Neural cell (in vitro differentiated cells): ENCODE data around the gene CENPL. TPM values are rescaled to one million over a fixed set of nuclear protein-coding genes. Genes with fewer than 3 reads are reported as not detected.
"Not testable (repeated sequence)": the region's sequence is repeated elsewhere in the genome, so short reads cannot be mapped to it uniquely, and the experiment has no call there.

Experiments used
- H2AFZ ChIP-seq: fragments of 200-600, 300-800 bp; sonication (generic), shearing (Covaris generic); 2 replicates; pipeline ENCODE4 v1.6.0; 2014; ENCODE audit warnings: low read depth, mild to moderate bottlenecking, antibody characterized with exemption, low read length, moderate library complexity
- H3F3A ChIP-seq: fragments of 200-600 bp; shearing (Covaris generic); 2 replicates; pipeline ENCODE4 v1.6.1; 2016; ENCODE audit warnings: mild to moderate bottlenecking, moderate library complexity, mixed read lengths, antibody characterized with exemption, low read length; ENCODE audit not compliant: insufficient read depth, poor library complexity, severe bottlenecking
- H3K27ac ChIP-seq: fragments of 200-600, 300-800 bp; sonication (generic), shearing (Covaris generic); 2 replicates; pipeline ENCODE4 v1.5.1; 2014; ENCODE audit warnings: mild to moderate bottlenecking, low read length, moderate library complexity
- H3K27me3 ChIP-seq: fragments of 300-800, 200-600 bp; sonication (generic), shearing (Covaris generic); 2 replicates; pipeline ENCODE4 v1.6.0; 2014; ENCODE audit warnings: mild to moderate bottlenecking, low read depth, low read length, moderate library complexity; ENCODE audit not compliant: insufficient read depth
- H3K36me3 ChIP-seq: fragments of 300-800, 200-600 bp; sonication (generic), shearing (Covaris generic); 2 replicates; pipeline ENCODE4 v1.5.1; 2014; ENCODE audit warnings: mild to moderate bottlenecking, antibody characterized with exemption, low read length, moderate library complexity; ENCODE audit not compliant: insufficient read depth
- H3K4me2 ChIP-seq: fragments of 300-800, 200-600 bp; sonication (generic), shearing (Covaris generic); 2 replicates; pipeline ENCODE4 v1.6.0; 2014; ENCODE audit warnings: mild to moderate bottlenecking, low read length
- H3K4me3 ChIP-seq: fragments of 300-800, 200-600 bp; sonication (generic), shearing (Covaris generic); 2 replicates; pipeline ENCODE4 v1.5.1; 2014; ENCODE audit warnings: mild to moderate bottlenecking, low read length, moderate library complexity
- H3K79me2 ChIP-seq: fragments of 200-600 bp; shearing (Covaris generic); replicated peaks from 2 replicates; pipeline ENCODE4 v1.6.0; 2014; ENCODE audit warnings: mild to moderate bottlenecking, low read length, moderate library complexity; ENCODE audit not compliant: insufficient read depth
- H3K9ac ChIP-seq: fragments of 300-800, 200-600 bp; sonication (generic), shearing (Covaris generic); 2 replicates; pipeline ENCODE4 v1.6.1; 2016; ENCODE audit warnings: mild to moderate bottlenecking, low read length, mixed read lengths
- H3K9me2 ChIP-seq: fragments of 200-600 bp; shearing (Covaris generic); 2 replicates; pipeline ENCODE4 v1.6.1; 2016; ENCODE audit warnings: mild to moderate bottlenecking, low read length, mixed read lengths; ENCODE audit not compliant: insufficient read depth
- H3K9me3 ChIP-seq: fragments of 200-600, 300-800 bp; sonication (generic), shearing (Covaris generic); 2 replicates; pipeline ENCODE4 v1.6.1; 2016; ENCODE audit warnings: mild to moderate bottlenecking, mixed run types, low read length, moderate library complexity, mixed read lengths
- H4K20me1 ChIP-seq: fragments of 200-600 bp; shearing (Covaris generic); 2 replicates; pipeline ENCODE4 v1.6.1; 2016; ENCODE audit warnings: mild to moderate bottlenecking, mixed run types; ENCODE audit not compliant: insufficient read depth
- EP300 ChIP-seq: fragments of 450-650 bp; conservative IDR thresholded peaks from 2 replicates; pipeline ENCODE4 v1.6.1; 2014; ENCODE audit warnings: antibody characterized with exemption, mild to moderate bottlenecking, moderate library complexity; ENCODE audit not compliant: poor library complexity, severe bottlenecking
- EZH2 ChIP-seq: fragments of 200-600, 300-800 bp; shearing (Covaris generic), sonication (generic); IDR thresholded peaks from 2 replicates; pipeline ENCODE4 v1.6.1; 2014; ENCODE audit warnings: antibody characterized with exemption, low read length, borderline replicate concordance, mild to moderate bottlenecking; ENCODE audit not compliant: insufficient read depth, poor library complexity, severe bottlenecking
- MXI1 ChIP-seq: fragments of 450-650 bp; conservative IDR thresholded peaks from 2 replicates; pipeline ENCODE4 v1.6.1; 2014; ENCODE audit warnings: antibody characterized with exemption, mild to moderate bottlenecking; ENCODE audit not compliant: poor library complexity, severe bottlenecking
- POLR2AphosphoS5 ChIP-seq: IDR thresholded peaks from 2 replicates; pipeline ENCODE4 v1.6.1; 2012
- RAD21 ChIP-seq: fragments of 450-650 bp; conservative IDR thresholded peaks from 2 replicates; pipeline ENCODE4 v1.6.1; 2014; ENCODE audit warnings: antibody characterized with exemption, mild to moderate bottlenecking, moderate library complexity
- SMC3 ChIP-seq: fragments of 450-650 bp; conservative IDR thresholded peaks from 2 replicates; pipeline ENCODE4 v1.6.1; 2014; ENCODE audit warnings: antibody characterized with exemption, mild to moderate bottlenecking, moderate library complexity; ENCODE audit not compliant: poor library complexity
- TAF1 ChIP-seq: IDR thresholded peaks from 2 replicates; pipeline ENCODE4 v1.6.1; 2012; ENCODE audit warnings: low read depth
- polyA plus RNA-seq: library from polyadenylated mRNA; depleted of rRNA; stranded (reverse); fragments of >200 nt; gene quantifications from 2 replicates; pipeline ENCODE4 v1.2.3, GENCODE V29; 2014
- TF ChIP-seq, protein P1 (sequence below): fragments of 450-650 bp; IDR thresholded peaks from 2 replicates; pipeline ENCODE4 v1.5.1; 2014; ENCODE audit warnings: antibody characterized with exemption, mild to moderate bottlenecking, moderate library complexity; ENCODE audit not compliant: poor library complexity, severe bottlenecking
- TF ChIP-seq, protein P2 (sequence below): IDR thresholded peaks from 2 replicates; pipeline ENCODE4 v1.6.1; 2012; ENCODE audit warnings: borderline replicate concordance

Gene CENPL
- polyA plus RNA-seq, 1 donor from 2014 or later, result 6.4 TPM

DNA sequence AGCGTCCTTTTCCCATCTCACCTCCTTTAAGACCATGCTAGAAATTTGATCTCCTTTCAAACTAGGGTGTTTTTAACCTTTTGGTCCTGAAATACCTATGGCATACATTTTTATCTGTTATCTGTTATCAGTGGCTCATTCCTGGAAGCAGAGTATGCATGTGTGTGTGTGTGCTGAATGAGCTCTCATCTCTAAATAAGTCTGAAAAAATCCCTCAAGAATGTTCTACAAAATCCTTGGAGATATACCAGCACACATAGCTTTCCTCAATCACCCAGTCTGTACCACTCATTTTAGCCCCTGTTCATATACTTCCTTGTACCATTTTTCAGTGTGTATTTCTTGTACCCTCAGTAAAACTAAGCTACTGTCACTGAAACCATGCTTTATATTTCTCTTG is 6.2 kb downstream of the CENPL start:
- Histone ChIP-seq H3K4me3 (no peak overlapping the region), H3K9me3 (no peaks in the 10 kb centered on the region), H3F3A (no peaks in the 10 kb centered on the region), H3K27me3 (no peaks in the 10 kb centered on the region), H3K27ac (no peak overlapping the region), H3K9me2 (no peaks in the 10 kb centered on the region), H2AFZ (no peak overlapping the region), H3K9ac (no peak overlapping the region), H3K36me3 (no peaks in the 10 kb centered on the region), H3K79me2 (peaks cover 12% of the 10 kb centered on the region), H3K4me2 (no peak overlapping the region), H4K20me1 (no peaks in the 10 kb centered on the region)
- TF ChIP-seq TAF1 (no peak), POLR2AphosphoS5 (no peak), MXI1 (no peak), EZH2 (no peak), RAD21 (no peak), EP300 (no peak), SMC3 (no peak)
- TF ChIP-seq, protein P1, sequence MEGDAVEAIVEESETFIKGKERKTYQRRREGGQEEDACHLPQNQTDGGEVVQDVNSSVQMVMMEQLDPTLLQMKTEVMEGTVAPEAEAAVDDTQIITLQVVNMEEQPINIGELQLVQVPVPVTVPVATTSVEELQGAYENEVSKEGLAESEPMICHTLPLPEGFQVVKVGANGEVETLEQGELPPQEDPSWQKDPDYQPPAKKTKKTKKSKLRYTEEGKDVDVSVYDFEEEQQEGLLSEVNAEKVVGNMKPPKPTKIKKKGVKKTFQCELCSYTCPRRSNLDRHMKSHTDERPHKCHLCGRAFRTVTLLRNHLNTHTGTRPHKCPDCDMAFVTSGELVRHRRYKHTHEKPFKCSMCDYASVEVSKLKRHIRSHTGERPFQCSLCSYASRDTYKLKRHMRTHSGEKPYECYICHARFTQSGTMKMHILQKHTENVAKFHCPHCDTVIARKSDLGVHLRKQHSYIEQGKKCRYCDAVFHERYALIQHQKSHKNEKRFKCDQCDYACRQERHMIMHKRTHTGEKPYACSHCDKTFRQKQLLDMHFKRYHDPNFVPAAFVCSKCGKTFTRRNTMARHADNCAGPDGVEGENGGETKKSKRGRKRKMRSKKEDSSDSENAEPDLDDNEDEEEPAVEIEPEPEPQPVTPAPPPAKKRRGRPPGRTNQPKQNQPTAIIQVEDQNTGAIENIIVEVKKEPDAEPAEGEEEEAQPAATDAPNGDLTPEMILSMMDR, result no peak
- TF ChIP-seq, protein P2, sequence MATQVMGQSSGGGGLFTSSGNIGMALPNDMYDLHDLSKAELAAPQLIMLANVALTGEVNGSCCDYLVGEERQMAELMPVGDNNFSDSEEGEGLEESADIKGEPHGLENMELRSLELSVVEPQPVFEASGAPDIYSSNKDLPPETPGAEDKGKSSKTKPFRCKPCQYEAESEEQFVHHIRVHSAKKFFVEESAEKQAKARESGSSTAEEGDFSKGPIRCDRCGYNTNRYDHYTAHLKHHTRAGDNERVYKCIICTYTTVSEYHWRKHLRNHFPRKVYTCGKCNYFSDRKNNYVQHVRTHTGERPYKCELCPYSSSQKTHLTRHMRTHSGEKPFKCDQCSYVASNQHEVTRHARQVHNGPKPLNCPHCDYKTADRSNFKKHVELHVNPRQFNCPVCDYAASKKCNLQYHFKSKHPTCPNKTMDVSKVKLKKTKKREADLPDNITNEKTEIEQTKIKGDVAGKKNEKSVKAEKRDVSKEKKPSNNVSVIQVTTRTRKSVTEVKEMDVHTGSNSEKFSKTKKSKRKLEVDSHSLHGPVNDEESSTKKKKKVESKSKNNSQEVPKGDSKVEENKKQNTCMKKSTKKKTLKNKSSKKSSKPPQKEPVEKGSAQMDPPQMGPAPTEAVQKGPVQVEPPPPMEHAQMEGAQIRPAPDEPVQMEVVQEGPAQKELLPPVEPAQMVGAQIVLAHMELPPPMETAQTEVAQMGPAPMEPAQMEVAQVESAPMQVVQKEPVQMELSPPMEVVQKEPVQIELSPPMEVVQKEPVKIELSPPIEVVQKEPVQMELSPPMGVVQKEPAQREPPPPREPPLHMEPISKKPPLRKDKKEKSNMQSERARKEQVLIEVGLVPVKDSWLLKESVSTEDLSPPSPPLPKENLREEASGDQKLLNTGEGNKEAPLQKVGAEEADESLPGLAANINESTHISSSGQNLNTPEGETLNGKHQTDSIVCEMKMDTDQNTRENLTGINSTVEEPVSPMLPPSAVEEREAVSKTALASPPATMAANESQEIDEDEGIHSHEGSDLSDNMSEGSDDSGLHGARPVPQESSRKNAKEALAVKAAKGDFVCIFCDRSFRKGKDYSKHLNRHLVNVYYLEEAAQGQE, result no peak

DNA sequence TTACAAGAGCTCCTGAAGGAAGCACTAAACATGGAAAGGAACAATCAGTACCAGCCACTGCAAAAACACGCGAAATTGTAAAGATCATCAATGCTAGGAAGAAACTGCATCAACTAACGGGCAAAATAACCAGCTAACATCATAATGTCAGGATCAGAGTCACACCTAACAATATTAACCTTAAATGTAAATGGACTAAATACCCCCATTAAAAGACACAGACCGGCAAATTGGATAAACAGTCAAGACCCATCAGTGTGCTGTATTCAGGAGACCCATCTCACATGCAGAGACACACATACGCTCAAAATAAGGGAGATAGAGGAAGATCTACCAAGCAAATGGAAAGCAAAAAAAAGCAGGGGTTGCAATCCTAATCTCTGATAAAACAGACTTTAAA is 11.0 kb downstream of the CENPL start:
- H3K4me2 ChIP-seq, H3K4me3 ChIP-seq, H3K9me2 ChIP-seq, H3K79me2 ChIP-seq, H2AFZ ChIP-seq, H3K9me3 ChIP-seq, H3K27me3 ChIP-seq, H3K36me3 ChIP-seq, H3K27ac ChIP-seq, H4K20me1 ChIP-seq, H3F3A ChIP-seq, H3K9ac ChIP-seq: not testable (repeated sequence)

DNA sequence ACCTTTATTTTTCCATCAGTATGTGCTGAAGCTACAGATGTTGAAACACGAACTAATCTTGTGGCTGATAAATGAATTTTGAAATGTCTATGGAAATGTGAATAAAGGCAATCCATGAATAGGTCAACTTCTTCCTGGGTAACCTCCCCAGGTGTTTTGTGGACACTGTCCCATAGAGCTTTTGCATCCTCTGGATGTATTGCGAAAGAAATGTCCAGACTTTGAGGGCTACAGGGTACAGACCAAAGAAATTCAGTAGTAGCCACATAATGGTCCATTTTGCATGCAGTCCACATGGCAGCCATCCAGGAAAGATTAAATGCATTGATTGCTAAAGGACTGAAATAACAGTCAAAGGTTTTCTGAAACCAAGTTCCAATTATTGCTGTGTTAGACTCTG is 21.7 kb downstream of the CENPL start:
- no peaks in the 10 kb centered on the region for H4K20me1 ChIP-seq
- H3K36me3 ChIP-seq, result no peaks in the 10 kb centered on the region
- TF ChIP-seq, protein P2, result no peak
- TF ChIP-seq RAD21, result no peak
- TF ChIP-seq SMC3, result no peak
- no peak for TF ChIP-seq EP300
- no peak for TF ChIP-seq EZH2
- TF ChIP-seq, protein P1, result no peak
- TF ChIP-seq POLR2AphosphoS5, result no peak
- TF ChIP-seq MXI1, result no peak
- no peak for TF ChIP-seq TAF1
- no peaks in the 10 kb centered on the region for H3K27me3 ChIP-seq
- H3K9me3 ChIP-seq, result no peaks in the 10 kb centered on the region
- no peaks in the 10 kb centered on the region for H3K9me2 ChIP-seq
- no peak overlapping the region for H3K9ac ChIP-seq
- no peak overlapping the region for H3K27ac ChIP-seq
- no peak overlapping the region for H3K4me2 ChIP-seq
- H3F3A ChIP-seq, result no peaks in the 10 kb centered on the region
- H2AFZ ChIP-seq, result no peak overlapping the region
- H3K79me2 ChIP-seq, result no peaks in the 10 kb centered on the region
- H3K4me3 ChIP-seq, result no peak overlapping the region
